AG20443 (cell line): ENCODE results near the gene ADGRB3.
A peak's percentile ranks its signal among the peaks of the same experiment; 100 is the strongest.

Experiments
- DNase-seq: peaks from one replicate; pipeline ENCODE4 v3.0.0; 2012; ENCODE audit warnings: low spot score, mixed read lengths

ADGRB3 gene

DNA sequence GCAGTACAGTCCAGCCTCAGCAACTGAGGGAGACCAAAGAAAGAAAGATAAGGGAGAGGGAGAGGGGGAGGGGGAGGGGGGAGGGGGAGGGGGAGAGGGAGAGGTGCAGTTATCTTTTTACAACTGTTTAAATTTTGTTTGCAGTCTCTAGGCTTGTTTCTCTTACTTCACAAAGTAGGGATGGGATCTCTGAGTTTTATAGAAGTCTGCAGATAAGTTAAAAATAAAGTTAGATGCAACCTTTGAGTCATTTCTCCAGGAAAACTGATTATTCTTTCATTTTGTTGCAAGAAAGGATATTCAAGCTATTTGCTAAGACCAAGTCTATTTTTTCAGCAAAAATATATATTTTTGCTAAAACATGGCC lies 487.3 kb downstream of the ADGRB3 start:
- DNase-seq, result no peak

DNA sequence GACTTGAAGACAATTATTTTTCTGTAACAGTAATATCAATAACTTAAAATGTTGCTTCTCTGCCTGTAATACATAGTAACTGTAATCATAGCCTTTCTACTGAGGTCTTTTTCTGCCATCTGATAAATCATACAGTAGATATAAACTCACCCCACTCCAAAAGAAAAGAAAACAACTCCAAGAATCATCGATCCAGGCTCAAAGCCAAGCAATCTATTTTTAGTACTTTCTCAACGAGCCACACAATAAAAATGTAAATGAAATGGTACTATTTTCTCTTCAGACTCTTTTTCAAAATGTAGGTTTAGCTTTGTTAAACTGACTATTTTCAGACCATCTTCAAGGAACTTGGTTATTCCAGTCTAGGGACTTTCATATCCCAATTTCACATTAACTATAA lies 493.3 kb downstream of the ADGRB3 start:
- DNase-seq, result no peak

DNA sequence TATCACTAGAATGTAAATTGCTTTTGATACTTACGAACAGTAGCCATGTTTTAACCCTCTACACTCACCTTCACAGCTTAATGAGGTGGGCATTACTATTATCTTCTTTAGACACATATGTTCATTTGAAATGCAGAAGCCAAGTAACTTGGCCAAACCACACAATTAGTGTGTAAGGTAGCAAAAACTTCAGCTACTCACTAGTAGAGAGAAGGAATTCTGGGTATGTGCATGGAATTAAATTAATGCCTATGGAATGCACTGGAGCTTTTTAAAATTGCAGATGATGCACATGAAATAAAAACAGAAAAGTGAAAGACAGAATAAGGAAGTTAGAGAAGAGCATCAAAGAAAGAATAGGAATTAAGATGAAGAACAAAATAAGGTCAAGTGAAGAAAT lies 494.0 kb downstream of the ADGRB3 start:
- no peak for DNase-seq

DNA sequence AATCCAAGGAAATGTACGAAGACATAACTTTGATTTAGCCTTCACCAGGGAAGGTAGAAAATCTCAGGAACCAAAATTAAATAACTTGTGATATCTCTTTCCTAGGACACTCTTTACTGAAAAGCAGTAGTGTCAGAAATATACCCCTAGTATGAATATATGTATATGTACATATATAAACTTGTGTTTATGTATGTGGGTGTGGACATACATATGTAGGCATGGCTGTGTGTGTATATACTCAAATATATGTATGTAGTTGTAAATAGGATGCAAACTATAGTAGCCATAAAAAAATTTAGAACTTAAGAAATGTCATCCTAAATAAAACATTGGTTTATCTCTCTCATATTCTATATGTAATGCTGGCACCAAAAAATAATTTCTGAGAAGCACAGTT lies 500.8 kb downstream of the ADGRB3 start:
- no peak for DNase-seq

DNA sequence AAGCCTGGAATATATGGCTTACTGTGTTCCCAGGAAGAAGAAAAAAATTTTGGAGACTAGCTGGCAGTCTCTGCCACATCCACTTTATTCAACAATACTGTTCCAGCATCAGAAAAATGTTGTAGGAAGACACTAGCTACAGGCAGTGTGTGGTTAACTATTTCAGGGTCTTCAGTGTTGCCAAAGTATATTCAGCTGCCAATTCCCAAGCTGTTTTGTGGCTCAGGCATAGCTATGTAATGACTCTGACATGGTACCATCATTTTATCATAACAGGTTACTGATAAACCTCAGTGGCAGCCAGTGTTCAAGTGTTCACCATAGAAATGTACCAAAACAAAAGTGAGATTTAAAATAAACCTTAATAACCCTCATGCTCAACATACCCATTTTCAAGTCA lies 503.1 kb downstream of the ADGRB3 start:
- DNase-seq, result no peak

DNA sequence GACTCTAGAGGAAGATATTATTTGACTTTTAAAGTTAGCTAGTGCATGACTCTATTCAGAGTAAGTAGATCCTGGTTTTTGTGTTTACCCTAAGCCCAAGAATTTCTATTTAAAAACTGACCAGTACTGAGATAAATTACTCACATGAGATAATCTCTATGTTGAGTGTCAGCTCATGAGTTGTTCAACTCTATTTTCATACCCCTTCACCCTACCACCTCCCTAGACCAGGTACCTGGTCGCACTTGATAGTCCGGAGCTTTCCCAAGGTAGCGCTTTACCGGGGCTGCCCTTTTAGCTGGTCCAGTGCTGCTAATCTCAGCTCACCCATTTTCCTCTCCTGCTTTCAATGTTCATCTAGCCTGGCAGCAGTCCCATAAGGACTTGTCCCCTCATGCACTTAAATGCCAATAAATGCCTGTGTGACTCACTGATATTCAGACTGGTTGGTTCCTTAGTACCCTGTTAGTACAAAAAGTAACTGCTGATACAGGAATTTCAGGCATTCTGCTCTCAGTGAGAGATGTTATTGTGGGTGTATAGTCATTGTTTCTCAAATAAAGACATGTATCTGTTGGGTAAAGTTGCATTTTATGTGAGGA lies 503.9 kb downstream of the ADGRB3 start:
- no peak for DNase-seq

DNA sequence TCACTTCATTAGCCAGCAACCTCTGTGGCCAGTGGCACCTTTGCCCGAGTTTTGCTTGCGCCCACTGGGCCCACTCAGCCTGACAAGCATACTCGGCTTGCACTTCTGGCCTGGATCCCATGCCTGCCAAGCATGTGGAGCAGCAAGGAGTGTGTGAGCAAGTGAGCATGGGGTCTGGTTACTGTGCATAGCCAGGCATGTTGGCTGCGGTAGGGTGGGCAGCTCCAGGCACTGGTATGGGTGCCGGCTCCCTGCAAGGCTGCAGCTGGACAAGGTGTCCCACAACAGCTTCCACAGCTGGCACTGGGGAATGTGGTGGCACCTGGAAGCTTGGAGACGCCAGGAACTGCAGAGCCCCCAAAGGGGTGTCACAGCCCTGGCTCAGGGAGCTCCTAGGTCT lies 510.0 kb downstream of the ADGRB3 start:
- no peak for DNase-seq

DNA sequence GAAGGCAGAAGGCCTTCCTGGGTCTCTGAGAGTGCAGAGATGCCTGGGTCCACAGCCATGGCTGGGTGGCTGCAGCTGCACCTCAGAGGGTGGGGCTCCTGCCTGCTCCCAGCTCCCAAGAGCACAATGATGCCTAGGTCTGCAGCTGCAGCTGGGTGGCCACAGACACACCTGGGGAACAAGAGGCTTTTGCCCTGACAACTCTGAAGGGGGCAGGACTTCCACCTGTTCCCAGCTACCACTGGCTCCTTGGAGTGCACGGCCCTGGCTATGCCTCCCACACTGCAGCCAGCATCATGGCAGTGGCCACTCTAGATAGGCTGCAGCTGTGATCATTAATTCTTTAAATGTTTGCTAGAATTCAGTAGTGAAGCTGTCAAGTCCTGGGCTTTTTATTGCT lies 511.3 kb downstream of the ADGRB3 start:
- DNase-seq, result no peak

DNA sequence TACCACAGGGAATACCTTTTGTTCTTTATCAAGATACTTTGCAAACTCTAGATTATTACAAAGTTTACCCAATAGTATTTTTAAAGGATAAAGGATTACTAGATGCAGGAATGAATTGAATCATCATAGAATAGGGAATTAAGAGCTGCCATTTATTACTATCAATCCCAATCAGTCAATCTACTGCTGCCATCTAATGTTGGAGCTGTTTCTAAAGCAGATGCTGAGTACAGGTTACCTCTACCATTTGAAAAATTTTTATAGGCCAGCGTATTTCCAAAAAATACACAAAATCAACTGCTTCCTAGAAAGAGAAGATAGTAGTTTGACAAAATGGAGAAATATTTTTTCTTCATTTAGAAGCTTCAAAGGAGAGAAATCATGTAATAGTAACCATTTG lies 520.4 kb downstream of the ADGRB3 start:
- no peak for DNase-seq

DNA sequence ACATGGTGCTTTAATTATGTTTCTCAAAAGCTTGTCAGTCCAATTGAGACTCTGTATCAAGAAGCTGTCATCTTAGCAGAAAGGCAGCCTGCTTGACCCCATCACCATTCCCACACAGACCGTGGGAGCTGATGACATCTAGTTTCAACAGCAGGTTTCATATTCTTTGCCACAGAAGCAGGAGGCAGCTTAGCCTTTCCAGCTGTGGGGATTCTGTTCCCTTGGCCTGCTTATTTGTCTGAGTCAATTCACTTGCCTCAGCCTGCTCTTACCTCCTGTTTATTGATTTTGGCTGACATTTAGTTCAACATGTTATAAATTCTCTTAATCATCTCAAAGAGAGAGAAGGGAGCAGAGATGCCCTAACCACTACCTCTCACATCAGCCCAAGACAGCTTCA lies 527.7 kb downstream of the ADGRB3 start:
- no peak for DNase-seq

DNA sequence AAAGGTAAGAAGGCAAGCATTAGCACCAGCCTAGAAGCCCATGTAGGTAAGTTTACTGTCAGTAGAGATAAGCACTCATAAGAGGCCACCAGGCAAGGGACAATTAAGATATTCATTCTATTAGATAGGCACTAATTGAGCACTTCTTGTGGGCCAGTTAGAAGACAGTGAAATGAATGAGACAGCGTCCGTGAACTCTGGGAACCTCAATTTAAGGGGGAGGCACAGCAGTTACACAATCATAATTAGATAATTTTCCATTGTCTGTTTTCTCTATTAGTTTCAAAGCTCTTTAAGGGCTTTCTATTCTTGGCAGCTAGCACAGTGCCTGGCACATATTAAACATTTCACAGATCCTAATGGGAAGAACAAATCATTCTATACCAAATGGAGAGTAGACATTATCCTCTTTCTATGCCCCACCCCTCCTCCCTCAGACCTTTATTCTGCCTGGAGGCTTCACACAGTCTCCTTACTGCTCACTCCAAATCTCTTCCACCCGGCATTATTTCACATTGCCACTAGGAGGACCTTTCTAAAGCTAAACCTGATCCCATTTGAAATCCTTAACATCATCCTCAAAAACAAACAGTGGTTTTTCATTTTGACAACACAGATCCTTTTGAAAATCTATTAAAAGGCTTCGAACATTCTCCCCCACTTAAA lies 529.6 kb downstream of the ADGRB3 start:
- no peak for DNase-seq

DNA sequence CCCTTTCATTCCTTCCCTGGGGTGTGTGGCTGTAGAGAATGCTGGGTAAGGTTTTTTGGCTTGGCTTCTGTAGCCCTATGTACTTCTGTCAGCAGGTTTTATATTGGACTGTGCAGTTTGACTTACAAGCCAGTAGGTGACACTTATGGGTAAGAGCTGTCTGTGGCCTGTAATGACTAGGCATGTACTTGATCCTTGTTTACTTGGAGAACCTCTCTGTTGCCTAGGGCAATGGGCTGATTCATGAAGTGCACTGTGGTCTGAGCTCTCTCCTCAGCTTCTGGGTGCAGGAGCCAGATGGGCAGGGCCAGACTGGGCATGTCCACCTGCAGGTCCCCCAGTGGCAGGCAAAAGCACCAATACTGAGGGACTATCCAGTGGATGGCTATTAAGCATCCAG lies 544.6 kb downstream of the ADGRB3 start:
- DNase-seq, result no peak

DNA sequence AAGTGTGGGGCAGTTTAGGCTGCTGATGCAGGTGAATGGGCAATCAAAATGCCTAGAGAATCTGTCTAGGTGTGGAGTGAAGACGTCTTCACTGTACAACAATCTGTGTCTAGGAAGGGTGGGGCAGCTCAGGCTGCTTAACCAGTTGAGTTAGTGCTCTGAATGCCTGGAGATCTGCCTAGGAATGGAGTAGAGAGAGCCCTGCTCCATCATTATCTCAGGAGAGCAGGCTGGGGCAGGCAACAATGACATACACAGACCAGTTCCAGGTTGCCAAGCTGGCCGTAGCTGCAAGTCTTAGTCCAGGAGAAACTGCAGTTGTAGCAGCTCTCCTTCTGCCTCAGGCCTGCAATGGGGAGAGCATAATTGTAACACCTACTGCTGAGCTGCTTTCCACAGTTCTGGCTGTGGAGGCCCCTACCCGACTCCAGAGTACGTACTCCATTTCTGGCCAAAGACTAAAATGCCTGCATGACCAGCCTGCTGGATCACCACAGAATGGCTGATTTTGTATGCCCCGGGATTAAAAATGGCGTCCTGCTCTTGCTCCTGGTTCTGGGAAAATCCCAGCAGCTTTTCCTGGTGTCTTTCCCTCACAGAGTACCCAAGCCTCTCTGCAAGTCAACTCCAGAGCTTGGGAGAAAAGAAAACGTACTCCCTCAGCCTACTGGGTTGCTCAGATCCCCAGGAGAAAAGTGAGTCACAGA lies 545.4 kb downstream of the ADGRB3 start:
- DNase-seq, result no peak

DNA sequence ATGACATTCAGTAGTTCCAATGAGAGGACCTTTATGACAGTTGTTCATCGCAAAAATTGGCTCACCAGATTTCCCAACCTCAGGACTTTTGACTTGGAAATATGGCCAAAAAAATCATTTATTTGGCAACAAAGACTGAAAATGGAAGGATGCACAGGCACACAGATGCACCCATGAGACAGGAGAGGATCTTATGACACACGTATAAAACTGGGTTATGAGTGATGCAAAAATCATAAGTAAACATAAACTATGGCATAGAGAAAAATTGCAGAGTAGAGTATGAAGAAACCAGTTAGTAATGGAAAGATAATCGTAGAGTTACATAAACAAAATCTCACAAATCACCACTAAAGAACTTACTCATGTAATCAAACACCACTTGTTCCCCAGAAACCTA lies 546.9 kb downstream of the ADGRB3 start:
- no peak for DNase-seq

DNA sequence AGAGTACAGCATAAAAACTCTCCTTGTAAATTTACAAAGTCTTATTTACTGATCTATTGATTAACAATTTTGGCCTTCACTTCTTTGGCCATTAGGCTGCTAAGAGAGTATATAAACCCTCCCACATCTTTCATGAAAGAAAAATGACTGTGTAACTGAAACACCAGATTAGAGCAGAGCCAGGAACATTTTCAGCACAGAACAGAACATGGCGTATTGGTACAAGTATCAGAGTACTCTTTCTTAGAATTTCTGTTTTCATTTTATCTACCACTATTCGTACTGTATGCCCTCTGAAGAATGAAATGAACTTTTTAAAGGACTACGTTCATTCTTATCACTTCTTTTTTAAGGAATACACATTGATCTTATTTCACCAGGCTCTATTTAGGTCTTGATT lies 550.2 kb downstream of the ADGRB3 start:
- DNase-seq, result no peak

DNA sequence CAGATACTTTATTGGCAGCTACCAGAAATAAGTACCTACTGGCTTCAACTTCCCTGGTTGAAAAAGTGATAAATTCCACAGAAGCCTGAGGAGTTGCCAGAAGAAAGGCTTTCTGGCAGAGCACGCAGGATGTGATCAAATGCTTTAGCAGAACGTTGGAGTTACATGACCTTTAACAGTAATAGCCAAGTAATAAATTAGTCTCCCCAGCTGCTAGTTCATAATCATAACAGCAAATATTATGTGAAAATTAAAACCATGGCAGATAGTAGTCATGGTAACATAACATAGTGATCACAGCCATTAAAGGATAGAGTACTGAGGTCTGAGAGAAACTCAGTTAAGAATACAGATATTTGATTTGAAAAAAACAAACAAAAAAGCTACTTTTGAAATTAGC lies 567.7 kb downstream of the ADGRB3 start:
- no peak for DNase-seq

DNA sequence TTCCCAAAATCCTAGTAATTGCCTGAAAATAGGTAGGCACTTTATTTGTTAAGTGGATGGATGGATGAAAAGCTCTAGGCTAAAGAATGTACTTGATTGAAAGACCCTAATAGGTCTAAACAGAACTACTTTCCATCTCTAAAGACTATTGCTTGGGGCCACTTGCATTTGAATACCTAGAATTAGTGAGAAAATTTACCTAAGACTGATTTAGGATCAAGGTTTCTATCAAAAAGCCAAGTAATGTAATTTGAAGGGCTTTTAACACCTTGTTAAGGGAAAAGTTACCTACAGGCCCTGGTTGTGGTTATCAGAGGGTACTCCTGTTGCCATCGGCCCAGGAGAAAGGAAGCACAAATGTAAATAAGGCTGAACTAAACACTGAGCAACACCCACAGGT lies 581.0 kb downstream of the ADGRB3 start:
- DNase-seq, result no peak

DNA sequence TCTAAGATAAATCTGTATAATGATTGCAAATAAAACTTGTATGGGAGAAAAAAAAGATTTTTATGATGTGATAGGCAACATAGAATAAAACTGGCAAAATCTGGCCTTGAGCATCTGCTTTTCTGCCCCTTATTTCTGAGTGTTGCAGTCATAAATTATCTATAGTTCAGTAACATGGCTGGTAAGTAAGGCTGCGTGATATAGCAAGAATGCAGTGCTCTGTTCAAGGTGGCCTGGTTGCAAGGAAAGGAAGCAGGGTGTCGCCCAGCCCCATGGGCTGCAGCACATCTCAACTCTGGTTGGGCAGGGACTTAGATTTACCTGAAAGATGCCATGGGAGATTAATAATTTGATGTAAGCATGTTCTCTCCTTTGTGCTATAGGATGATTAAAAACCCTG lies 582.3 kb downstream of the ADGRB3 start:
- no peak for DNase-seq

DNA sequence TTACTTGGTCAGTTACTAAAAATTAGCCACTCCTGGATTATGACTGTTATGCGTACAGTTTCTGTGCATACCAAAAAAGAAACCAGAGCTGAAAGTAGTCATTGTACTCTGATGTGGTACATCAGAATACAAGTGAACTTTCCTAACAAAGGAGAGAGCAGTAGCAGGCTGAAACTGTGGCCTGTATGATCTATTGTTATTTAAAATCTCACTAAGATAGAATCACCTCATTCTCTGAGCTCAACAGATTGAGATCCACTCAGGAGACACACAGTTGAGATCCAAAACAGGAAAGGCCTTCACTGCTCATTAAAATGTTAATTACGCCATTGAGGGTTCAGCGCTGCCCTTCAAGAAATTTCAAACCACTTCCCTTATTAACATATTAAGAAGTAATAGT lies 585.3 kb downstream of the ADGRB3 start:
- no peak for DNase-seq

DNA sequence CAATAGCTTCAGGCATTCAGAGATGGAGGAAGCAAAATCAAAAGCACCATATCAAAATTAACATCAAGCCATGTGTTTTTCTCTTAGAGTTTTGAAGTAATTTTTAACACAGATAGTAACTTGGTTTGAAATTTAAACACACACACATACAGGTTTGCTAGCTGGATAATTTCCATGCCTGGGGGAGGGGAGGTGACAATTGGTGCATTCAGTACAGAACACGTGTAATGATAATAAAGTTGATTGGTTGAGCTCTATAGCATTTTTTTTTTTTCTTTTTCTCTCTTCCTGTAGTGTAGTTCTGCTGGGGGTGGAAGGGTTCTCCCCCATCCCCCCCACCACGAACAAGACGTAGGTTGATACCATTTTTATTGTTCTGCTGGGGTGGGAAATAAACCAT lies 596.9 kb downstream of the ADGRB3 start:
- DNase-seq, result no peak

DNA sequence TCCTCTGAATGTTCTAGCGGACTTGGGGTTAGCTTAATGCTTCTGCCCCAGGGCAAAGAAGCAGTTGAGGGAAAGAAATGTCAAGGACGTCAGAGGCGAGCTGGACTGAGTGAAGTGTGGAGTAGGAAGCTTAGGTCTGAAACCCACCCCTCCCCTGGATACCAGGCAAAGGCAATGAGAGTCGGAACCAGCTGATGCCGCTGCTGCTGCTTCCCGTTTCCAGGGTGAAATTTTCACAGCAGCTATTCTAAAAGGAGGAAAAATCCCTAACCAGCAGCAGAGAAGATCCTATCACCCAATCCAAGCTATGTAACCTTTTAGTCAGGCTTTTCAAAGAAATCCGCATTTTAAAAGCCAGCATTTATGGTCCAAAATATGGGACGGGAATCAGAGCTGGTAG lies 597.4 kb downstream of the ADGRB3 start:
- DNase-seq, result no peak

DNA sequence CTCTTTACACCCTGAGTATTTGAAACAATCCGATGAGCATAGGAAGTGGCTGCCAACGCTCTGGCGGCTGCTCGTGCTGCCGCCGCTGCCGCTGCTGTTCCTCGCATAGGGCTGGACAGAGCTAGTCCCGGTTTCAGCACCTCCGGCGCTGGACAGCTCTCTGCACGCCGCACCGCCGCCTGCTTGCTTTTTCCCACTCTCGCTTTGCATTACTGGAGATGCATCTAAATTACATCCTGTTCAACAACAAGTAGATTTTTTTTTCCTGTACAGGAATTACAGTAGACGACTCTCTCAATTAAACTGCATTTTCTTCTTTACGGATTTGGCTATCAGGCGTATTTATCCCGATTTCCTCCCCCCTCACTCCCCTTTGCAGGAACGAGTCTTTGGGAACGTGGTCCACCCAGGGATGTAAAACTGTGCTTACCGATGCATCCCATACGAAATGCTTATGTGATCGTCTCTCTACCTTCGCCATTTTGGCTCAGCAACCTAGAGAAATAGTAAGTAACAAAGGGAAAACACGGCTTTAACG lies 597.9 kb downstream of the ADGRB3 start:
- peak; percentile 78 for DNase-seq

DNA sequence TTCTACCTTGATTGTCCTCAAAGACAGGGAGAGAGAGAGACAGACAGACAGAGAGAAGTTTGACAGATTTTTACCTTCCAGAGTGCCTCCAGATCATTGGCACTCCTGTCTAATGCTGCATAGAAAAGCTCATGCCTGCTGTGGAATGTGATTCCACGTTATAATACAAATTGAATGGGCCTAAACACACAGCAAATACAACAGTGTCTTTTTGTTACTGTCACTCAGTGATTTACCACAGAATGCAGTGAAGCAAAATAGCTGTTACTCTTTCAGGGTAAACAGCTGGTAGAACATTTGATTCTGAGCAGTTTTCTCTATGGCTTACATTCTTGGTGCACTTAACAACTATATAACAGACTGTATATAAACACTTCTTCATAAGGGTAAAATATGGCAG lies 603.0 kb downstream of the ADGRB3 start:
- no peak for DNase-seq

DNA sequence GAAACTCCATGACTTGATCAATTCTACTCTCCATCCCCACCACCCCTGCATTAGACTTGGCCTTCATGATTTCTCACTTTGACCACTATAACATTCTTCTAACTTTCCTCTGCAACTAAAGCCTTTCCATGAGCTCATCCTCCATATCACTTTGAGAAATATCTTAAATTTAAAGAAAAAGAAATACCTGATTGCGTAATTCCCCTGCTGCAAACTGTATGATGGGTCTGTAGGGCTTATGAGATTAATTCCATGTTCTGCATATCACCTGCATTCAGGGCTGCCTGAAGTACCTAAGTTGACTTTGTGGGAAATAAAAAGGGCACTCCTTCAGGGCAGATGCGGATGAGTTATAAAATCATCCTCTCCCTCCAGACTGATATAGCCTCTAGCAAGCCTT lies 611.9 kb downstream of the ADGRB3 start:
- DNase-seq, result no peak
